Measurements from ENCODE around the gene DLG5.

DLG5 gene, protein sequence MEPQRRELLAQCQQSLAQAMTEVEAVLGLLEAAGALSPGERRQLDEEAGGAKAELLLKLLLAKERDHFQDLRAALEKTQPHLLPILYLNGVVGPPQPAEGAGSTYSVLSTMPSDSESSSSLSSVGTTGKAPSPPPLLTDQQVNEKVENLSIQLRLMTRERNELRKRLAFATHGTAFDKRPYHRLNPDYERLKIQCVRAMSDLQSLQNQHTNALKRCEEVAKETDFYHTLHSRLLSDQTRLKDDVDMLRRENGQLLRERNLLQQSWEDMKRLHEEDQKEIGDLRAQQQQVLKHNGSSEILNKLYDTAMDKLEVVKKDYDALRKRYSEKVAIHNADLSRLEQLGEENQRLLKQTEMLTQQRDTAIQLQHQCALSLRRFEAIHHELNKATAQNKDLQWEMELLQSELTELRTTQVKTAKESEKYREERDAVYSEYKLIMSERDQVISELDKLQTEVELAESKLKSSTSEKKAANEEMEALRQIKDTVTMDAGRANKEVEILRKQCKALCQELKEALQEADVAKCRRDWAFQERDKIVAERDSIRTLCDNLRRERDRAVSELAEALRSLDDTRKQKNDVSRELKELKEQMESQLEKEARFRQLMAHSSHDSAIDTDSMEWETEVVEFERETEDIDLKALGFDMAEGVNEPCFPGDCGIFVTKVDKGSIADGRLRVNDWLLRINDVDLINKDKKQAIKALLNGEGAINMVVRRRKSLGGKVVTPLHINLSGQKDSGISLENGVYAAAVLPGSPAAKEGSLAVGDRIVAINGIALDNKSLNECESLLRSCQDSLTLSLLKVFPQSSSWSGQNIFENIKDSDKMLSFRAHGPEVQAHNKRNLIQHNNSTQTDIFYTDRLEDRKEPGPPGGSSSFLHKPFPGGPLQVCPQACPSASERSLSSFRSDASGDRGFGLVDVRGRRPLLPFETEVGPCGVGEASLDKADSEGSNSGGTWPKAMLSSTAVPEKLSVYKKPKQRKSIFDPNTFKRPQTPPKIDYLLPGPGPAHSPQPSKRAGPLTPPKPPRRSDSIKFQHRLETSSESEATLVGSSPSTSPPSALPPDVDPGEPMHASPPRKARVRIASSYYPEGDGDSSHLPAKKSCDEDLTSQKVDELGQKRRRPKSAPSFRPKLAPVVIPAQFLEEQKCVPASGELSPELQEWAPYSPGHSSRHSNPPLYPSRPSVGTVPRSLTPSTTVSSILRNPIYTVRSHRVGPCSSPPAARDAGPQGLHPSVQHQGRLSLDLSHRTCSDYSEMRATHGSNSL (N-terminal part only)

DNA sequence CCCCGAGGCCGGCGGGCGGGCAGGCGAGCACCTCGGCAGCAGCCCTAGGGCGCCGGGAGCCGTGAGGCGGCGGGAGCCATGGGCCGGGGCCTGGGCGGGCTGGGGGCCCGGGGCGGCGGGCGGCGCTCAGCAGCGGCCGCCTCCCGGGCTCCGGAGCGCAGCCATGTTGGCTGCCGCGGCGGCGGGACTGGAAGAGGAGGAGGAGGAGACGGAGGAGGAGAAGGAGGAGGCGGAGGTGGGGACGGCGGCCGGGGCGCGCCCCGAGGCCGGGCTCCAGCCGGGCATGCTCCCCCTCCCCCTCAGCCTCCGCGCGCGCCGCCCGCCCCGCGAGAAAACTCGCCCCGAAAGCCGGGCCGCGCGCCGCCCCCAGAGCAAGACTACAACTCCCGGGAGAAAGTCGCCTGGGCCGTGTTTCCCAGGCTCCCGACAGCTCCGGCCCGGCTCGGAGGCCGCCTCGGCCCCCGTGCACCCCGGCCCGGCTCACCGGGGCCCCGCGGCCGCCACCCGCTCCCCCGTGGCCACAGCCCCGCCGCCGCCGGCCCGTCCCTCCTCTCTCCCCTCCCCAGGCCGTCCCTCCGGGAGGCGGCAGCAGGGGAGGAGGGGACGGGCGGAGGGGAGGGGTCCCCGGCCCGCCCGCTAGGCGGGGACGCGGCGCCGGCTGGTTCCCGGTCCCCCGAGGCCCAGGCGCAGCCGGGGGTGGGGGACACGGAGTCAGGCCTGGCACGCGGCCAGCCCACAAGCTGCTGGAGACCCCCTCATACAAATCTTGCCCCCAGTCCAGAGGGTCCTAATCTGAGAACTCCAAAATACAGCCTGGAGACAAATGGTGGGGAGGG lies at the start of gene DLG5:
Gene DLG5 (minus strand): TSS at position 190 of the 836 bp plus-strand sequence. CDS start 235 bp downstream, outside the sequence.
- DNase-seq (ENCODE audit: low read depth), result no peak

DNA sequence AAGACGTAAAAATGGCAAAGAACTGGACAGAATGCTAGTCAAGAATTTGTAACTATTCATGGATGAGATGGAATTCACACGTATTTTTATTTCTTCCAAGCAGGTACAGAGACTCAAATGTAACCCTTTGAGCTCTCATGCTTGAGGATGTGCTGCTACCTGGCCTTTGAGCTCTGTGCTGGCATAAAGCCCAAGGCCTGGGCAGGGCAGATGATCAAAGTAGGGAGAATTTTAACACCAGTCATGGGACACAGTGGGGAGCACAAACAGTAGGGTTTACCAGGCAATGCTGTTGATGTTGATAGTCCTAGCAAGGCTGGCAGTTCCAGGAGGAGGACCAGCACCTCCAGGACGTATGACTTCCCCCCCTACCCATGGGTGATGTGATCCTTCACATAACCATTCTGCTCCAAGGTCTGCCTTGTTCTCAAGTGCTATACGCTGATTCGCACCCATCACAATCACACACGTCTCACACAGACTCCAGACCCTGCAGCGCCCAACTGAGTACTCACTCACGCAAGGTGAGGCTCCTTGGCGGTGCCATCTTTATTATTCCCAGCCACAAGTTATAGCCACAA lies 48.6 kb upstream of the DLG5 start:
- no peak for DNase-seq (ENCODE audit: low read depth)

DNA sequence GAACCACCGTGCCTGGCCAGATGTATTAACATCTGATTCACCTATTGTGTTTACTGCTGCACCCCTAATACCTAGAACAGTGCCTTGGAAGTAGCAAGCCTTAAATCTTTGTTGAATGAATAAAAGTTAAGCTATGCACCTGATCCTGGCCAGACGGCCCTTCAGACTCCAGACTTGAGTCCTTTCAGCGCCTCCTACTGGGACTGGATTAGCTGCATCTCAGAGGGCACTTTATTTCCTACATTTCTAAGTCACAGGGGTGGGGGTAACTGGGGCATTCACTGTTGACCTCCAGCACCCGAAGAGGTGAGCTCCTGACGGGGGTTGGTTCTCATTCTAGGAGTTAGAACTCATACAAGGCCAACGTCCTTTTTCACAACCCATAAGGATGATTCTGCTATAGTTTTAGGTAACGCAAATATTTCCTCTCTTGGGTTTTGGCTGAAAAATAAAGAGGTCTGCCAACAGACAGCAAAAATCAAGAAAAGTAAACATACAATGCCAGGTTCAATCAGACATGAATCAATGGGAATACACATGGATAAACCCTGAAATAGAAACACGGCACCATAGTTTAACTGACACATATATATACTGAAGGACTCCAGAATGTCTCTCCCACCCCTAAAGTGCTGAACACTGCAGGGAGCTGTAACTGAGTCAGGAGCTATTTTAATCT lies 48.0 kb upstream of the DLG5 start:
- no peak for DNase-seq (ENCODE audit: low read depth)

DNA sequence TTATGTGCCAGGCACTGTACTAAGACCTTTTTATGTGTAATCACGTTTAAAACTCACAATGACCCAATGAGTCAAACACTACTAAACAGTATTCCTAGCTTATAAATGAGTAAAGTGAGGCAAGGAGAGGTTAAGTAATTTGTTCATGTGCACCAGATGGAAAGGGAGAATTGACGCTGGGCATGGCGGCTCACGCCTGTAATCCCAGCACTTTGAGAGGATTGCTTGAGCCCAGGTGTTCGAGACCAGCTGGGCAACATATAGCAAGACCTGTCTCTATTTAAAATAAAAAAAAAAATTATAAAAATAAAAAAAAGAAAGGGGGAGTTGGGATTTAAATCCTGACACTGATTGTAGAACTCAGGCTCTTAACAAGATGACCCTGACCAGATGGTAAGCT lies 46.7 kb upstream of the DLG5 start:
- no peak for DNase-seq (ENCODE audit: low read depth)

DNA sequence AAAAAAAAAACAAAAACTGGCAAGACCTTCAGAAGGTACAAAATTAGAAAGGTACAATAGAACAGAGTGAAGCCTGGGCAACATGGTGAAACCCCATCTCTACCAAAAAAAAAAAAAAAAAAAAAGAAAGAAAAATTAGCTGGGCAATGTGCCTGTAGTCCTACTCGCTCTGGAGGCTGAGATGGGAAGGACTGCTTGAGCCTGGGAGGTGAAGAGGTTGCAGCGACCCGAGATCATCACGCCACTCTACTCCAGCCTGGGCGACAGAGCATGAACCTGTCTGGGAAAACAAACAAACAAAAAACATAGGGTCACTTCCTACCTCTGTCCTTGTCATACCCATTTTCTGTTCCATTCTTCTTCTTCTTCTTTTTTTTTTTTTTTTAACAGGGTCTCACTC lies 45.6 kb upstream of the DLG5 start:
- no peak for DNase-seq (ENCODE audit: low read depth)

DNA sequence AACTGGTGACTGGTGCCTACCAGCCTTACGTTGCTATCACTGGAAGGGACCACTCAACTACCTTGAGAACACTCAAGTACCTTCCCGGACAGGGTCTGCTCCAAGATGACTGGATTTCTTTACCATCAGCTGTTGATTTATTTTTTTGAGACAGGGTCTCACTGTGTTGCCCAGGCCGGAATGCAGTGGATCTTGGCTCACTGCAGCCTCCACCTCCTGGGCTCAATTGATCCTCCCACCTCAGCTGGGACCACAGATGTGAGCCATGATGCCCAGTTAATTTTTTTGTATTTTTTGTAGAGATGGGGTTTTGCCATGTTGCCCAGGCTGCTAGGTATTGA lies 45.2 kb upstream of the DLG5 start:
- no peak for DNase-seq (ENCODE audit: low read depth)

DNA sequence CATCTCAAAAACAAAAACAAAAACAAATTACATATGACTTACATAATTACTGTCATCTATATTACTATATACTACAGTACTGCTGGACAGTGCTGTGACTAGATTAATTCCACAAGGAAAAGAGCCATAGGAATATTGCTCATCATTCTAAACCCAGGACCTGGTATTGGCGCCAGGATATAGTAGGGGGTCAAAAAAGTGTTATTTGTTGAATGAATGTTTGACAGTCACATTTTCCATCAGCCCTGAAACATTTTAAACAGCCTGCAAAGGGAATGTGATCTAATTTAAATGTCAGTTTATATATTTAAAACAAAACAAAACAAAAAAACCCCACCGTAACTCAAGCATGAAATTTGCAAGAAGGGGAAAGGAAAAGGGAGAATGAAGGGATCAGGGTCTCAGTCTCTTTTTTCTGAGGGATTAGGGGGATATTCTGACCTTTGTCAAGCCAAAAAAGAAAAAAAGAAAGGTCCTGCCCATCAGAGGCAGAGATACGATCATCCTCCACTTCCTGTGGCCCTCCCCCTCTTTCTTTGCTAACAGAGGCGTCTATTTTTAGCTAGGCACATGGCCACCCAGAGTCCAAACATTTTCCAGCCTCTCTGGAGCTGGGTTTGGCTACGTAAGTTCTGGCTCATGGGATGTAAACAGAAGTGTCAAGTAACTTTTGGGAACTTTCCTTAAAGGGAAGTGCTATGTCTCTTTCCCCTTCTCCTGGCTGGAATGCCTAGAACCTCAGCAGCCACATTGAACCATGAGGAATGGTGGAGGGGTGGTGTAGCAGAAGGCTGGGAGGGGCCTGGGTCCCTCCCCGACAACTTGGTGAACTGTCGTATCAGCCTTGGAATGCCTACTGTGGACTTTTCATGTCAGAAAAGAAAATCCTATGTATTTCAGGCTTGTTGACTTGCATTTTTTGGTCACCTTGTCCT lies 44.6 kb upstream of the DLG5 start:
- DNase-seq (ENCODE audit: low read depth), result no peak

DNA sequence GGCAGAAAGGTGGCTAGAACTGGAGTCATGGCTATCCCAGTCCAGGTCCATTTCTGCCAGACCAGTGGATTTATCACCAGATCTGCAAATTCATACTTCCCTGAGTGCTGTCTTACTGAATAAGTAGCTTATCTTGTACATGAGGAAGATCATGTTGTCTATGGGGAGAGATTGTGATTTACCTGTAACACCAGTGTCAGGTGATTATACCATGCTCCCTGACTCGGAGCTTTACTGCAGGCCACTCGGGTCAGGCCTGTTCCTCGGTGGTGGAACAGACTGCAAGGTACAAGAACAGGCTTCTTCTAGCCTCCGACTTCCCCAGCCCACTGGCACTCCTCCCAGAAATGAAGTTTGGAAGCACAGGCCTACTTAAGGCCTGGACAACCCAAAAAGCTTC lies 42.6 kb upstream of the DLG5 start:
- no peak for DNase-seq (ENCODE audit: low read depth)

DNA sequence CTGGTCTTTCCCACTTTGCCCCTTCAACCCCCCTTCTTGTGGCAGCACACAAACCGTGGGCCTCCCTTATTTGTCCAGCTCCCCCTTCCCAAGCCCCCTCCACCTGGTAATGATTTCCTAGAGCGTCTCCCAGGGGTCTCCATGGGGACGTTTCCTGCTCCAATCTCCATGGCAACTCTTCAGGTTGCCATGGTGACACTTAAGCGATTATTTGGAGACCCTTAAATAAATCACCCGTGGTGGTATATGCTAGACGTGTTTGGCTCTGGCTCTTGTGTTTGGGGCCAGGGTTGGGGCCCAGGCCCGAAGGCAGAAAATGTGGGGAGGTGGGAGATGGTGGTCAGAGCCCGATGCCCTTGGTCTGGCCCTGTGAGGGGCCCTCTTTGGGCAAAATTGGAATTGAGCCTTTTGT lies 41.1 kb upstream of the DLG5 start:
- DNase-seq (ENCODE audit: low read depth), result no peak

DNA sequence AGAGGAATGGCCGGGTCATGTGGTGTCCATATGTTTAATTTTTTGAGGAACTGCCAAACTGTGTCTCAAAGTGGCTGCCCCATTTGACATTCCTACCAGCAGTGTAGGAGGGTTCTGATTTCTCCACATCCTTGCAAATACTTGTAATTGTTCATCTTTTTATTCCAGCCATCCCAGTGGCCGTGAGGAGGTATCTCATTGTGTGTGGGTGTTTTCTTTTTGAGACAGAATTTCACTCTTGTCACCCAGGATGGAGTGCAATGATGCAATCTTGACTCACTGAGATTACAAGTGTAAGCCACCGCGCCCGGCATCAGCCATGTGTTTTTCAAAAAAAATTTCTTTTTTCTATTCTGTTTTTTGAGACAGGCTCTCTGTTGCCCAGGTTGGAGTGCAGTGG lies 38.7 kb upstream of the DLG5 start:
- no peak for DNase-seq (ENCODE audit: low read depth)

DNA sequence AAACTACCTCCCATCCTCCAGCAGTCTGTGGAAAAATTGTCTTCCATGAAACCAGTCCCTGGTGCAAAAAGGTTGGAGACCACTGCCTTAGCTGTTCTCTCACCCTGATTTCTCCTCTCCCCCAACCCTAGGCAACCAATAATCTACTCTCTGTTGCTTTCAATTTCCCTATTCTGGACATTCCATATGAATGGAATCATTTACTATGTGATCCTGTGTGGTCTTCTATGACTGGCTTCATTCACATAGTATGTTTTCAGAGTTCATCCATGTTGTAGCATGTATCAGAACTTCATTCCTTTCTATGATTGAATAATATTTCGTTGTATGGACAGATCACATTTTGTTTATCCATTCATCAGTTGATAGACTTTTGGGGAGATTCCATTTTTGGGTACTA lies 38.3 kb upstream of the DLG5 start:
- DNase-seq (ENCODE audit: low read depth), result no peak

DNA sequence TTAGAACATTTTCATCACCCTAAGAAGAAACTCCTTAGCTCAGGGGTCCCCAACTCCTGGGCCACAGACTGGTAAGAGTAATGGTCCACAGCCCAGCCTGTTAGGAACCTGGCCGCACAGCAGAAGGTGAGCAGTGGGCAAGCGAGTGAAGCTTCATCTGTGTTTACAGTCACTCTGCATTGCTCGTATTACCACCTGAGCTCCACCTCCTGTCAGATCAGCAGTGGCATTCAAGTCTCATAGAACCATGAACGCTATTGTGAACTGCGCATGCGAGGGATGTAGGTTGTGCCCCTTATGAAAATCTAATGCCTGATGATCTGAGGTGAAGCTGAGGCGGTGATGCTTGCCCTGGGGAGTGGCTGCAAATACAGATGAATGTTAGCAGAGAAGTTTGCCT lies 37.3 kb upstream of the DLG5 start:
- no peak for DNase-seq (ENCODE audit: low read depth)

DNA sequence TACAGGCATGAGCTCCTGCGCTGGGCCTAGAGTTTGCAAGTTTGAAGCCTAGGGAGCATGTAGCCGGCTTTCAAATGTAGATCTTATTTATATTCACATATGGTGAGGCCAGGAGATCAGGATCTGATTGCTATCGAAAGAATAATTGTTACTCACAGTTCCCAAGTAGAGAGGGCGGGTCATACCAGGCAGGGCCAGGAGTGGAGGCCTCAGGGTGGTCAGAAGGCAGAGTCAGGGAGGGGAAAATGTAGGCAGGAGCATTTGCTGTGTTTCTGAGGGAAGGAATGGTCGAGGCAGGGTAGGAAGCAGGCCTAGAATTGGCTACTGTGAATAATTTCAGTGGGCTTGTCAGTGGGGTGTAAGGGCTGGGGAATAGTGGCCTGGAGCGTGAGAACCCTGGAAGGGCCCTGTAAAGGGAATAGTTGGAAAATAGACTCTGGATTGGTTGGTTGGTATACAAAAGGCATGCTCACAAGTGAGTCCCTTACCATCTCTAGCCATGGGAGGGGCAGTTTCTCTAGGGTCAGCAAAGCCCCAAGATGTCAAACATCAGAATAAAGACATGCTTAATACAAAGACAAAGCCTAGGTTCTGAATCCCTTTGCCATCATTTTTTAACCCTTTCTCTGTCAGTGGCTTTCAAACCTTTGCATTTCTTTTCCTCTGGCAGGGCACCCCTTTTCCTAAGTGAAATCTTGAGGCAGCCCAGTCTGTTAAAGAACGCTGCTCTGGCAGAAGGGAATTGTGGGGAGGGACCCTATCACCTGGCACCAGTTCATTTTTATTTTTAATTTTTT lies 36.0 kb upstream of the DLG5 start:
- DNase-seq (ENCODE audit: low read depth), result no peak

DNA sequence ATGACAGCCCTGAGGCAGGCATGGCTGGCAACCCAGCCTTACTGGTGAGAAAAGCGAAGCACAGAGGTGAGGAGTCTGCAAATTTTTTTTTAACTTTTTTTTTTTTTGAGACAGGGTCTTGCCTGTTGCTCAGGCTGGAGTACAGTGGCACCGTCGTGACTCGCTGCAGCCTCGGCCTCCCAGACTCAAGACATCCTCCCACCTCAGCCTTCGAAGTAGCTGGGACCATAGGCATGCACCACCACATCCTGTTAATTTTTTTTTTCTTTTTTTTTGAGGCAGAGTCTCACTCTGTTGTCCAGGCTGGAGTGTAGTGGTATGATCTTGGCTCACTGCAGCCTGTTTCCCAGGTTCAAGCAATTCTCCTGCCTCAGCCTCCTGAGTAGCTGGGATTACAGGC lies 35.1 kb upstream of the DLG5 start:
- DNase-seq (ENCODE audit: low read depth), result no peak

DNA sequence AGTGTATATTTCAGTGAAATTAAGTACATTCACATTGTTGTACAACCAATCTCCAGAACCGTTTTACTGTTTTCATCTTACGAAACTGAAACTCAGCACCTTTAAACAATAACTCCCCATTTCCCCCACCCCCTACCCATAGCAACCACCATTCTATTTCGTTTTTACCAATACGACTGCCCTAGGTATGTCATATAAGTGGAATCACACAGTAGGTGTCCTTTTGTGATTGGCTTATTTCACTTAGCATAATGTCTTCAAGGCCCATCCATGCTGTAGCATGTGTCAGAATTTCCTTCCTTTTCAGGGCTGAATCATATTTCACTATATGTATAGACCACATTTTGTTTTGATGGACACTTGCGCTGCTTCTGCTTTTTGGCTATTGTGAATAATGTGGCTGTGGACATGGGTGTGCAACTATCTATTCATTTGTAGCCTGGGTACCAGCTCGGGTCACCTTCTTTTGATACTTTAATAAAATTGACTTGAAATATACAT lies 34.3 kb upstream of the DLG5 start:
- no peak for DNase-seq (ENCODE audit: low read depth)

DNA sequence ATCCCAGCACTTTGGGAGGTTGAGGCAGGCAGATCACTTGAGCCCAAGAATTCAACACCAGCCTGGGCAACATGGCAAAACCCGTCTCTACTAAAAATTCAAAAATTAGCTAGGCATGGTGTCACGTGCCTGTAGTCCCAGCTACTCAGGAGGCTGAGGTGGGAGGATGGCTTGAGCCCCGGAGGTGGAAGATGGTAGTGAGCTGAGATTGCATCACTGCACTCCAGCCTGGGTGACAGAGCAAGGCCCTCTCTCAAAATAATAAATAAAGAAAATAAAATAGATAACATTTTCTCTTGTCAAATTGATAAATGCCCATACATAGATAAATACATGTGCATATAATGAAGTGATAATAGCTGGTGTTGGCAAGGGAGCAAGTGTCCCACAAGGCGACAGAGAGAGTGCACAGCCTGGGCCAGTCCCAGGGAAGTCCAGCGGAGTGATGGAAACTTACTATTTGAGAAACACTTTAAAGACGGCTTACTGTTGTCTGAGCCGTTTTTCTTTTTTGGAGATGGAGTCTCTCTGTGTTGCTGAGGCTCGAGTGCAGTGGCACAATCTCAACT lies 33.4 kb upstream of the DLG5 start:
- no peak for DNase-seq (ENCODE audit: low read depth)

DNA sequence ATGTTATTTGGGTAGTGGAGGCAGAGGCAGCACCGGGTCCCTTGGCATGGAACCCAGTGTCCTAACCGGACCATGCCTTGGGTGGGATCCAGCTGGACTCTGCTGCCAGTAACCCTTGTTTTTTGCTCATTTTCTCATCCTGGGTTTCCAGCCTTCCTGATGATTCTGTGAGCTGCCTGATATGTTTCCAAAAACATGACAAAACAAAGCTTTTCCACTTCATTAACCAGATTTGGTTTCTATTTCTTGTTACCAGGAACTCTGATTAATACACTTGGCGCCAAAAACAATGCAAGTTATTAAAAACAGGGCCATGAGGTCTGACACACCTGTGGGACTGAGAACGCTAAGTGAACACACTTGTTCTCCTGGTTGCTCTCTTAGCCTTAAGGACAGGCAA lies 32.8 kb upstream of the DLG5 start:
- DNase-seq (ENCODE audit: low read depth), result no peak

DNA sequence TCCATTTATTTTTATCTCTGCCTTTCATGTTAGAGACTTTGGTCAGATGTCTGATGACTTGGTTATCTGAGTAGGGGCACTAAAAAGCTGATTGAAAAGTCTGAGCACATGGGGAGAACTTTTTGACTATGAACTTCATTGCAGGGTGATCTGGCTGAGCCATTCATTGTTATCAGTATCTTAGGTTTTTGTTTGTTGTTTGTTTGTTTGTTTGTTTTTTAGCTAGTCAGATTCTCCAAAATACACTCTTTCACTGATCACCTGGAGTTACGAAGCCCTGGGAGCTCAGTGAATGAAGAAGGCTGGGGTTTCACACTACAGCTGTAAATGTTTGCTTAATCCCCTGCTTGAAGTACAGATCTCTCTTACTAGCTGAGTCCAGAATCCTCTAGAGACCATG lies 28.6 kb upstream of the DLG5 start:
- DNase-seq (ENCODE audit: low read depth), result no peak

All from stimulated activated CD4-positive, alpha-beta T cell treated with anti-CD3 and anti-CD28 coated beads, Interleukin-2, amount 100 ng/mL, for 4 hours (primary cell).